AG04449 (cell line): ENCODE data around the gene LRRIQ1.
A peak's percentile ranks its signal among the peaks of the same experiment; 100 is the strongest.

Experiments
- CTCF ChIA-PET: fragments of 350-600 bp; formaldehyde crosslinking; extraction: SDS; loops from one replicate; lab custom pipeline; 2021; ENCODE audit warnings: antibody characterized with exemption; lab: Yijun Ruan, JAX
- POLR2A ChIA-PET: fragments of 400-600, 350-600 bp; formaldehyde crosslinking; extraction: SDS; loops from one replicate; lab custom pipeline; 2020; ENCODE audit warnings: antibody characterized with exemption, inconsistent platforms; lab: Yijun Ruan, JAX
- DNase-seq: peaks from one replicate; pipeline ENCODE4 v3.0.0-alpha.2; 2010; ENCODE audit warnings: low read depth, low spot score
- H3K4me3 ChIP-seq: 2 replicates; pipeline ENCODE4 v1.5.1; 2011; ENCODE audit warnings: low read depth, mild to moderate bottlenecking, control low read depth, low read length
- TF ChIP-seq, protein P1 (sequence below): IDR thresholded peaks from one replicate; pipeline ENCODE4 v1.5.1; 2011; ENCODE audit warnings: mild to moderate bottlenecking, moderate library complexity, low read length, control low read depth, inconsistent platforms; ENCODE audit not compliant: insufficient read depth; ENCODE audit errors: missing control alignments

LRRIQ1 gene

DNA sequence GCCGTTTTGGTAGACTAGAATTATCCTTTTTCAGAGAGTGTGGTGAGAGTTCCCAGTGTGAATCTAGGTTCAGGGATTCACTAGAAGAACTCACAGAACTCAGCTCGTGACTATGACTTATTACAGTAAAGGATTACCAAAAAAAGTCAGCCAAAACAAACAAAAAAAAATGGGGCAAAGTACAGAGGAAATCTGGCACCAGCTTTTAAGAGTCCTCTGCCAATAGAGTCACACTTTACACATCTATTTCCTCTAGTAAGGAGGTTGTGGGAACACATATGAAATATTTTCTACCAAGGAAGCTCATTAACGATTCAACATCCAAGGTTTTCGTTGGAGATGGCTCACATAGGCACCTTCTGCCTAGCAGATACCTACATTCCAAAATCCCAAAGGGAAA, 28.3 kb upstream of the LRRIQ1 start:
- POLR2A ChIA-PET, result no interaction called here
- DNase-seq, result no peak
- no peak overlapping the region for H3K4me3 ChIP-seq
- CTCF ChIA-PET, result no interaction called here
- TF ChIP-seq, protein P1, sequence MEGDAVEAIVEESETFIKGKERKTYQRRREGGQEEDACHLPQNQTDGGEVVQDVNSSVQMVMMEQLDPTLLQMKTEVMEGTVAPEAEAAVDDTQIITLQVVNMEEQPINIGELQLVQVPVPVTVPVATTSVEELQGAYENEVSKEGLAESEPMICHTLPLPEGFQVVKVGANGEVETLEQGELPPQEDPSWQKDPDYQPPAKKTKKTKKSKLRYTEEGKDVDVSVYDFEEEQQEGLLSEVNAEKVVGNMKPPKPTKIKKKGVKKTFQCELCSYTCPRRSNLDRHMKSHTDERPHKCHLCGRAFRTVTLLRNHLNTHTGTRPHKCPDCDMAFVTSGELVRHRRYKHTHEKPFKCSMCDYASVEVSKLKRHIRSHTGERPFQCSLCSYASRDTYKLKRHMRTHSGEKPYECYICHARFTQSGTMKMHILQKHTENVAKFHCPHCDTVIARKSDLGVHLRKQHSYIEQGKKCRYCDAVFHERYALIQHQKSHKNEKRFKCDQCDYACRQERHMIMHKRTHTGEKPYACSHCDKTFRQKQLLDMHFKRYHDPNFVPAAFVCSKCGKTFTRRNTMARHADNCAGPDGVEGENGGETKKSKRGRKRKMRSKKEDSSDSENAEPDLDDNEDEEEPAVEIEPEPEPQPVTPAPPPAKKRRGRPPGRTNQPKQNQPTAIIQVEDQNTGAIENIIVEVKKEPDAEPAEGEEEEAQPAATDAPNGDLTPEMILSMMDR, result no peak

- DNase-seq, result peak; percentile 41
- H3K4me3 ChIP-seq, result no peak overlapping the region
- TF ChIP-seq, protein P1, result no peak
- ChIA-PET POLR2A (no interaction called here), CTCF (interaction anchor here (0.9 kb wide), 1 partner anchor 14 kb away, joined by 3 read pairs; no protein-coding TSS in a partner anchor)
These were observed 19.7 kb upstream of the LRRIQ1 start for GRCh38 chr12:85016413-85016812.

- ChIA-PET CTCF (no interaction called here), POLR2A (no interaction called here)
- no peak overlapping the region for H3K4me3 ChIP-seq
- no peak for DNase-seq
- TF ChIP-seq, protein P1, result no peak
These were observed 19.0 kb upstream of the LRRIQ1 start for GRCh38 chr12:85017133-85017532.

DNA sequence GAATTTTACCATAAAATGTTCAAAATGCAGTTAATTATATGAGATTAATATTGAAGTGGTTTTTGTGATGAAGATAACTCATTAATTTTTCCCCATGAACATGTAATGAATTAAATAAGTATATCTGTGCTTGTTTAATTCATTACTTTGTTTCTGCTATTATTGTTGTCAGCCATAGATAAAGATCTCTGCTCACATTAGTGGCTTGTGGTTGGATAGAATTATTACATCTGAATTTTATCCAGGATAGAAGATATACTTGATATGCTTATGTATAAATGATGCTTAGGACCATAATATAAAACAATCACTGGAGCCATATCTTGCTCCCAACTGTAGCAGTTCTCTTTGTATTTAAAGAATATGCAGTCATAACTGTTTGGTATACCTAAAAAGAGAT, 18.5 kb upstream of the LRRIQ1 start:
- no peak for DNase-seq
- CTCF ChIA-PET, result interaction anchor here (1.8 kb wide), 1 partner anchor 12 kb away, joined by 8 read pairs; no protein-coding TSS in a partner anchor
- no peak overlapping the region for H3K4me3 ChIP-seq
- TF ChIP-seq, protein P1, result no peak
- POLR2A ChIA-PET, result no interaction called here

- TF ChIP-seq, protein P1, result no peak
- POLR2A ChIA-PET, result no interaction called here
- DNase-seq, result no peak
- CTCF ChIA-PET, result interaction anchor here (1.3 to 1.8 kb wide), 2 partner anchors 12 to 143 kb away, joined by 8 read pairs; no protein-coding TSS in a partner anchor
- H3K4me3 ChIP-seq, result no peak overlapping the region
These were observed 18.1 kb upstream of the LRRIQ1 start for GRCh38 chr12:85018098-85018497.

- DNase-seq, result no peak
- TF ChIP-seq, protein P1, result no peak
- H3K4me3 ChIP-seq, result no peak overlapping the region
- ChIA-PET POLR2A (no interaction called here), CTCF (interaction anchor here (0.7 to 11.4 kb wide), 18 partner anchors 10 to 177 kb away, joined by 3 to 296 read pairs (median 4); no protein-coding TSS in a partner anchor)
These were observed 6.7 kb upstream of the LRRIQ1 start for GRCh38 chr12:85029456-85029855.
